ENCODE data around the gene MPC1. TPM values are rescaled to one million over a fixed set of nuclear protein-coding genes. Genes with fewer than 3 reads are reported as not detected.

Gene MPC1
- total and polyA plus RNA-seq, 2 donors (not counting 3 experiments of a cell fraction or from before 2014, with no cell fraction given), result 15.5 to 17.5 TPM

GRCh38 chr6:166413491-166413951, 30.8 kb upstream of the MPC1 start:
- H3K9me3 ChIP-seq (replicated peaks; ENCODE audit: control insufficient read depth, insufficient read depth, low read length), result no peaks in the 10 kb centered on the region
- H3K4me1 ChIP-seq (ENCODE audit: control insufficient read depth, extremely low read depth, insufficient read depth, low read length), result no peaks in the 10 kb centered on the region
- ChIA-PET CTCF (no interaction called here), POLR2A (no interaction called here)
- H4K20me1 ChIP-seq (replicated peaks; ENCODE audit: control insufficient read depth, extremely low read depth, insufficient read depth, low read length), result no peaks in the 10 kb centered on the region
- intact Hi-C loops (cut with micrococcal nuclease) (no loop called here), dilution Hi-C loops (cut with MboI; ENCODE audit: extremely low pct_ligation_motif_present, low sequenced_read_pairs) (no loop called here)
- no peaks in the 10 kb centered on the region for H3K79me2 ChIP-seq (ENCODE audit: control insufficient read depth, insufficient read depth, low read length)
- no TSS peak for BruUV-seq (replicated peaks)
- H3K9me1 ChIP-seq (replicated peaks; ENCODE audit: control insufficient read depth, extremely low read depth, insufficient read depth, low read length), result no peaks in the 10 kb centered on the region
- peaks cover 2 to 45% of the 10 kb centered on the region in 2 experiments for H3K36me3 ChIP-seq (ENCODE audit: control insufficient read depth in 2 of 2, extremely low read depth in 1 of 2, insufficient read depth in 2 of 2, low read length in 2 of 2)
- DNase-seq (ENCODE audit: low read depth, low spot score), result no peak
- H3K27me3 ChIP-seq (ENCODE audit: control insufficient read depth in 2 of 2, insufficient read depth in 2 of 2, low read length in 2 of 2), result no peaks in the 10 kb centered on the region
- no peak overlapping the region for H3K4me3 ChIP-seq (replicated peaks in 1 of 3; ENCODE audit: insufficient read depth in 1 of 3, low read depth in 1 of 3, low read length in 3 of 3)
- H2AFZ ChIP-seq (ENCODE audit: low read depth, low read length), result no peak overlapping the region
- no peak overlapping the region for H3K4me2 ChIP-seq (ENCODE audit: insufficient read depth, low read length)
- no peak for FAIRE-seq
- TF ChIP-seq JUN (IDR thresholded peaks at IDR 0.05; ENCODE audit: borderline replicate concordance, insufficient read depth, insufficient read length, low read depth) (no peak), POLR2A (IDR thresholded peaks at IDR 0.05; ENCODE audit: low read depth, low read length) (no peak), MAX (IDR thresholded peaks at IDR 0.05; ENCODE audit: insufficient read depth, insufficient read length) (no peak), FOS (IDR thresholded peaks at IDR 0.05; ENCODE audit: borderline replicate concordance, insufficient read depth, low read length) (no peak), EZH2 (IDR thresholded peaks at IDR 0.05; ENCODE audit: borderline replicate concordance, low read depth, low read length, severe bottlenecking) (no peak)
- no peak overlapping the region for H3K9ac ChIP-seq (replicated peaks; ENCODE audit: extremely low read depth, insufficient read depth, low read length)
- H3K27ac ChIP-seq (ENCODE audit: insufficient read depth, low read depth, low read length), result no peak overlapping the region

GRCh38 chr6:166412911-166413384, 30.2 kb upstream of the MPC1 start:
- DNase-seq (ENCODE audit: low read depth, low spot score) (no peak), FAIRE-seq (no peak)
- intact Hi-C loops (cut with micrococcal nuclease), result no loop called here
- H3K27me3 ChIP-seq (ENCODE audit: control insufficient read depth in 2 of 2, insufficient read depth in 2 of 2, low read length in 2 of 2), result no peaks in the 10 kb centered on the region
- no peak overlapping the region for H3K27ac ChIP-seq (ENCODE audit: insufficient read depth, low read depth, low read length)
- ChIA-PET POLR2A (no interaction called here), CTCF (no interaction called here)
- H2AFZ ChIP-seq (ENCODE audit: low read depth, low read length), result no peak overlapping the region
- H3K9ac ChIP-seq (replicated peaks; ENCODE audit: extremely low read depth, insufficient read depth, low read length), result no peak overlapping the region
- H3K36me3 ChIP-seq (ENCODE audit: control insufficient read depth in 2 of 2, extremely low read depth in 1 of 2, insufficient read depth in 2 of 2, low read length in 2 of 2), result peaks cover 2 to 41% of the 10 kb centered on the region in 2 experiments
- H3K4me2 ChIP-seq (ENCODE audit: insufficient read depth, low read length), result no peak overlapping the region
- dilution Hi-C loops (cut with MboI; ENCODE audit: extremely low pct_ligation_motif_present, low sequenced_read_pairs), result no loop called here
- BruUV-seq (replicated peaks), result no TSS peak
- H3K4me3 ChIP-seq (replicated peaks in 1 of 3; ENCODE audit: insufficient read depth in 1 of 3, low read depth in 1 of 3, low read length in 3 of 3), result no peak overlapping the region
- no peaks in the 10 kb centered on the region for H3K9me3 ChIP-seq (replicated peaks; ENCODE audit: control insufficient read depth, insufficient read depth, low read length)
- H4K20me1 ChIP-seq (replicated peaks; ENCODE audit: control insufficient read depth, extremely low read depth, insufficient read depth, low read length), result no peaks in the 10 kb centered on the region
- H3K4me1 ChIP-seq (ENCODE audit: control insufficient read depth, extremely low read depth, insufficient read depth, low read length), result no peaks in the 10 kb centered on the region
- H3K9me1 ChIP-seq (replicated peaks; ENCODE audit: control insufficient read depth, extremely low read depth, insufficient read depth, low read length), result no peaks in the 10 kb centered on the region
- TF ChIP-seq JUN (IDR thresholded peaks at IDR 0.05; ENCODE audit: borderline replicate concordance, insufficient read depth, insufficient read length, low read depth), result no peak
- no peak for TF ChIP-seq POLR2AphosphoS5 (IDR thresholded peaks at IDR 0.05; ENCODE audit: insufficient read depth, low read depth, low read length)
- no peak for TF ChIP-seq MYC (IDR thresholded peaks at IDR 0.05; ENCODE audit: low read depth, low read length)
- no peaks in the 10 kb centered on the region for H3K79me2 ChIP-seq (ENCODE audit: control insufficient read depth, insufficient read depth, low read length)
